Suprapubic skin (tissue), 4 donors: ENCODE data around the gene SETMAR. TPM values are rescaled to one million over a fixed set of nuclear protein-coding genes. Genes with fewer than 3 reads are reported as not detected.

ENCODE experiments used
- DNase-seq, 2 donors: peaks; one replicate each; pipeline ENCODE4 v3.0.0-alpha.2; 2019; ENCODE audit warnings: low spot score in 2 of 2
- H3K27ac ChIP-seq: fragments of 200-600 bp; sonication (generic); one replicate; pipeline ENCODE4 v1.5.1; 2019
- H3K27me3 ChIP-seq: fragments of 200-600 bp; sonication (generic); one replicate; pipeline ENCODE4 v1.5.1; 2019
- H3K36me3 ChIP-seq: fragments of 200-600 bp; sonication (generic); one replicate; pipeline ENCODE4 v1.5.1; 2019
- H3K4me1 ChIP-seq: fragments of 200-600 bp; sonication (generic); one replicate; pipeline ENCODE4 v1.5.1; 2019
- H3K4me3 ChIP-seq: fragments of 200-600 bp; sonication (generic); one replicate; pipeline ENCODE4 v1.5.1; 2019; ENCODE audit warnings: mild to moderate bottlenecking
- H3K9me3 ChIP-seq: fragments of 200-600 bp; sonication (generic); one replicate; pipeline ENCODE4 v1.5.1; 2019
- EP300 ChIP-seq: sonication (generic); formaldehyde crosslinking; IDR thresholded peaks from one replicate; pipeline ENCODE4 v1.6.1; 2017; ENCODE audit warnings: antibody characterized with exemption
- POLR2A ChIP-seq, 2 donors: fragments of 450-650 bp; IDR thresholded peaks; one replicate each; pipeline ENCODE4 v1.6.1; 2017; ENCODE audit warnings: antibody characterized with exemption in 2 of 2, mild to moderate bottlenecking in 2 of 2, moderate library complexity in 2 of 2
- POLR2AphosphoS5 ChIP-seq, 3 donors: sonication (generic); formaldehyde crosslinking; IDR thresholded peaks; one replicate each; pipeline ENCODE4 v1.6.1; 2017; ENCODE audit warnings: antibody characterized with exemption in 3 of 3
- WGBS: methylation state at CpG from one replicate; pipeline ENCODE4 v1.1.5; 2018; 5-methylcytosine and 5-hydroxymethylcytosine counted together
- total RNA-seq, 4 donors: library from RNA; depleted of rRNA; stranded (reverse); fragments of >200 nt; gene quantifications; one replicate each; pipeline ENCODE4 v1.1.0, GENCODE V29; 2016
- TF ChIP-seq, protein P1 (sequence below), 2 donors: fragments of 200-600 bp in 1 of 2; fragments of 450-650 bp in 1 of 2; sonication (generic) in 1 of 2; IDR thresholded peaks; one replicate each; pipeline ENCODE4 v1.5.1; 2016 to 2019; ENCODE audit warnings: antibody characterized with exemption in 2 of 2, mild to moderate bottlenecking in 1 of 2, moderate library complexity in 1 of 2

SETMAR gene
- total RNA-seq, 4 donors from 2014 or later = 13.4 to 27.4 (median 21.0) TPM

DNA sequence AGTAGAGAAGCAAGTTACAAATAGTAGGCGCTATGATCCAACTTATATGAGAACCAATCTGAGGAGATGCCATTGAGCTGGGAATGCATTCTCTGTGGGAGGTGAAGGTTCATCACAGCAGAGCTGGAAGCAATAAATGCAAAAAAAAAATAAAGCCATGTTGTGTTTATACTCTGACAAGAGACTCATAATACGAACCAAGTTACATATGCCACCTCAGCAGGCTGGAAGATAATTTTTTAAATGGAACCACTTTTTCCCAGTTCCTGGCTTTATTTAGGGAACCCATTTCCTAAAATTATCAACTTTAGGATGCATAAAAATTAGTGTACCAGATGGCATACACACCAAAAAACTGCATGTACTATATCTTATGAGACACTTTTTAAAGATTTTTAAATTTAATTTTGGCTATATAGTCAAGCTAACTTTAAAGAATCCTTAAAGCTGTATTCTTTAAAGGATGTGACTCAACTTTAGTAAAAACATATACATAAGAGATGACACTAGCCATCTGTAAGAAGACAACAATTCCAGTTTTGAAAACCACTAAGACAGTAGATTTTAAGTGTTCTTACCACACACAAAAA is 23.6 kb upstream of the SETMAR start:
- H3K27me3 ChIP-seq = no peaks in the 10 kb centered on the region
- WGBS = 84% methylated on average over 2 of the region's 2 CpGs
- H3K27ac ChIP-seq = no peak overlapping the region
- H3K9me3 ChIP-seq = no peaks in the 10 kb centered on the region
- no peaks in the 10 kb centered on the region for H3K4me1 ChIP-seq
- DNase-seq = no peak
- TF ChIP-seq, protein P1, sequence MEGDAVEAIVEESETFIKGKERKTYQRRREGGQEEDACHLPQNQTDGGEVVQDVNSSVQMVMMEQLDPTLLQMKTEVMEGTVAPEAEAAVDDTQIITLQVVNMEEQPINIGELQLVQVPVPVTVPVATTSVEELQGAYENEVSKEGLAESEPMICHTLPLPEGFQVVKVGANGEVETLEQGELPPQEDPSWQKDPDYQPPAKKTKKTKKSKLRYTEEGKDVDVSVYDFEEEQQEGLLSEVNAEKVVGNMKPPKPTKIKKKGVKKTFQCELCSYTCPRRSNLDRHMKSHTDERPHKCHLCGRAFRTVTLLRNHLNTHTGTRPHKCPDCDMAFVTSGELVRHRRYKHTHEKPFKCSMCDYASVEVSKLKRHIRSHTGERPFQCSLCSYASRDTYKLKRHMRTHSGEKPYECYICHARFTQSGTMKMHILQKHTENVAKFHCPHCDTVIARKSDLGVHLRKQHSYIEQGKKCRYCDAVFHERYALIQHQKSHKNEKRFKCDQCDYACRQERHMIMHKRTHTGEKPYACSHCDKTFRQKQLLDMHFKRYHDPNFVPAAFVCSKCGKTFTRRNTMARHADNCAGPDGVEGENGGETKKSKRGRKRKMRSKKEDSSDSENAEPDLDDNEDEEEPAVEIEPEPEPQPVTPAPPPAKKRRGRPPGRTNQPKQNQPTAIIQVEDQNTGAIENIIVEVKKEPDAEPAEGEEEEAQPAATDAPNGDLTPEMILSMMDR (IDR thresholded peaks at IDR 0.05) = no peak
- TF ChIP-seq POLR2A (IDR thresholded peaks at IDR 0.05) (no peak), POLR2AphosphoS5 (IDR thresholded peaks at IDR 0.05) (no peak), EP300 (no peak)
- no peak overlapping the region for H3K4me3 ChIP-seq
- H3K36me3 ChIP-seq = no peaks in the 10 kb centered on the region

DNA sequence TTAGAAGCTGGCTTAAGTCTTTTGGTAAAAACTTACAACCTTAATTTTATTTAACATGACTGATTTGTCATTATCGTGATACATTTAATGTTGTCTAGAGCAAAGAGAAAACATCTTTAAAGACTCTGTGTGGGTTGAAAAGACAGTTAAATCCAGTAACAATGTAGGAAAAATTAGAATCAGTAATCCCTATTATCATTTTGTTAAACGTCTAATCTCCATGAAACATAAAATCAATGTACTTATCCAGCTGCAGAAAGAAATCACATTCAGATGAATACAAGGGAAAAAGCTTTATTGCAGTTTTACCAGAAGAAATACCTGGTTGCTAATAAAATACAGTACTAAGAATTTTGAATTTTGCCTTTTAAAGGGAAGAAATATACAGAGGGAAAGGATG is 21.2 kb upstream of the SETMAR start:
- TF ChIP-seq, protein P1 (IDR thresholded peaks at IDR 0.05) = no peak
- TF ChIP-seq POLR2AphosphoS5 (IDR thresholded peaks at IDR 0.05) (no peak), POLR2A (IDR thresholded peaks at IDR 0.05) (no peak), EP300 (no peak)
- Histone ChIP-seq H3K27me3 (no peaks in the 10 kb centered on the region), H3K4me1 (no peaks in the 10 kb centered on the region), H3K27ac (no peak overlapping the region), H3K36me3 (no peaks in the 10 kb centered on the region), H3K9me3 (no peaks in the 10 kb centered on the region), H3K4me3 (no peak overlapping the region)
- no peak for DNase-seq
- WGBS = 48% methylated on average over 2 of the region's 2 CpGs

DNA sequence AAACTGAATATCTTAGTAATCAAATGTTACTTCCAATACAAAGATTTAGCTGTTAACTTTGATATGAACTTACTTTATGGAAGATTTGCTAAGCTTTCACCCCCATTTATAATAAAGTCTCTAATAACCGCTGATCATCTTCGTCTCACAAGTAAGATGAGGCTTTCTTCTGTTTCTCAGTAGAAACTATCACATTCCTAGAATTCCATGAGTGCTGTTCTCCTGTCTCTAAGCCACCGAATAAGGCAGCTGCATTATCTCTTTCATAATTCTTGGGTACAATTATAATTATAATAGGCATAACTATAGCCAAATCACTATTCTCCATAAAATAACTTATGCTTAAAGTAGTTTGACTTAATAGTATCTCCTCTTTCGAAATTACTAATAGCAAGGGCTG is 18.3 kb upstream of the SETMAR start:
- H3K4me3 ChIP-seq = no peak overlapping the region
- WGBS = 65% methylated on average over 4 of the region's 4 CpGs
- no peaks in the 10 kb centered on the region for H3K9me3 ChIP-seq
- H3K36me3 ChIP-seq = no peaks in the 10 kb centered on the region
- TF ChIP-seq POLR2A (IDR thresholded peaks at IDR 0.05) (no peak), EP300 (no peak), POLR2AphosphoS5 (IDR thresholded peaks at IDR 0.05) (no peak)
- TF ChIP-seq, protein P1 (IDR thresholded peaks at IDR 0.05) = no peak
- H3K27me3 ChIP-seq = no peaks in the 10 kb centered on the region
- H3K4me1 ChIP-seq = no peaks in the 10 kb centered on the region
- H3K27ac ChIP-seq = no peak overlapping the region
- DNase-seq = no peak

DNA sequence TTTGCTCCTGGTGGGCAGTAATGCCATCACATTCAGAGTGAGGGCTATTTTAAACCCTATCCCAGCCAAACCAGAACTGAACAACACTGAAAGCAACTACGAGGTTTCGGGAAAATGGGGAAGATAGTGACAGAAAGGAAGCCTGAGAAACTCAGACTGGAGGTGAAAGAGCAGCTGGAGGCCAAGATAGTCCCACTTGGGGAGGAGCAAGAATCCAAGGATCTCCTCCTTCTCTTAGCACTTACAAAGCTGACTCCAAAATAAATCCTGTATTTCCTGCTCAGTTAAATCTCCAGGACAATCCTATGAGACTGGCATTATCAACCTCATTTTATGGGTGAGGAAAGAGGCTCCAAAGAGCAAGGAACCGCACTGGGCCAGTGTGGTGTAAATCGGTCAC is 14.1 kb upstream of the SETMAR start:
- Histone ChIP-seq H3K4me1 (no peaks in the 10 kb centered on the region), H3K36me3 (no peaks in the 10 kb centered on the region), H3K4me3 (no peak overlapping the region), H3K27ac (no peak overlapping the region), H3K27me3 (no peaks in the 10 kb centered on the region), H3K9me3 (no peaks in the 10 kb centered on the region)
- TF ChIP-seq POLR2A (IDR thresholded peaks at IDR 0.05) = no peak
- no peak for TF ChIP-seq POLR2AphosphoS5 (IDR thresholded peaks at IDR 0.05)
- WGBS = 82% methylated on average over 4 of the region's 4 CpGs
- no peak for DNase-seq

DNA sequence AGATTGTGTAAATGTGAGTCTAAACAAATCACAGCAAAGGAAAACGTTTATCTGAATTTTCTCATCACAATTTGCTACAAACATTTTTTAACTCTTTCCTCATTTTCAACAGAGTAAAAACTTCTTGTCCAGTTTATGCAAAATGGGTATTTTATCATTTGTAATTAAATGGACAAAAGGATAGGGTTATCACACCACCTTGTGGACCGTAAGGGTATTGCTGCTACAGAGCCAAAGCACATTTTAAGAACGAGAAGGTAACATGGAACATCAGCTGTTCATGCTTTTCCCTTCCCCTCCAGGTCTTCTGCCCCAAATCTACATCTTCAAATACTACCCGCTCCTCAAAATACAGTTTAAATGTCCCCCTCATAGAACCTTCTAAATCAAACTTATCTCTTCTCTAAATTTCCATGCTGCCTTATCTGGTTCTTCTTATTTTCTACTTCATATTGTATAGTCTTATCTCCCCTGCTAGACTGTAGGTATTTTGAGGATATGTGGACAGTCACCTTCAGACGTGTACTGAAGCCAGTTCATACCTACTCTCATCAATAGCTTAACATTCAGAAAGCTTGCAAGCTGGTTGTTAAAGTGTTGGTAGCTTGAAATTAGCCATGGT is 12.8 kb upstream of the SETMAR start:
- WGBS = 6% methylated on average over 5 of the region's 5 CpGs

More for the DNA sequence above, 12.8 kb upstream of the SETMAR start:
- DNase-seq = no peak
- H3K4me1 ChIP-seq = no peaks in the 10 kb centered on the region
- no peaks in the 10 kb centered on the region for H3K9me3 ChIP-seq
- H3K36me3 ChIP-seq = no peaks in the 10 kb centered on the region
- no peak overlapping the region for H3K27ac ChIP-seq
- TF ChIP-seq, protein P1 (IDR thresholded peaks at IDR 0.05) = peak; percentile 68 to 89
- TF ChIP-seq POLR2AphosphoS5 (IDR thresholded peaks at IDR 0.05) = no peak
- TF ChIP-seq EP300 = no peak
- TF ChIP-seq POLR2A (IDR thresholded peaks at IDR 0.05) = no peak
- H3K4me3 ChIP-seq = no peak overlapping the region
- H3K27me3 ChIP-seq = no peaks in the 10 kb centered on the region
